Embryonic facial prominence (tissue), 1 donor: ENCODE data around the gene CLPX.
"Not testable (repeated sequence)": the region's sequence is repeated elsewhere in the genome, so short reads cannot be mapped to it uniquely, and the experiment has no call there.

ENCODE experiments used
- DNase-seq: peaks from one replicate; pipeline ENCODE4 v3.0.0-alpha.2; 2016; ENCODE audit errors: extremely low spot score

Gene CLPX

GRCh38 chr15:65206750-65207149 is 21.6 kb upstream of the CLPX start:
- DNase-seq, result no peak

DNA sequence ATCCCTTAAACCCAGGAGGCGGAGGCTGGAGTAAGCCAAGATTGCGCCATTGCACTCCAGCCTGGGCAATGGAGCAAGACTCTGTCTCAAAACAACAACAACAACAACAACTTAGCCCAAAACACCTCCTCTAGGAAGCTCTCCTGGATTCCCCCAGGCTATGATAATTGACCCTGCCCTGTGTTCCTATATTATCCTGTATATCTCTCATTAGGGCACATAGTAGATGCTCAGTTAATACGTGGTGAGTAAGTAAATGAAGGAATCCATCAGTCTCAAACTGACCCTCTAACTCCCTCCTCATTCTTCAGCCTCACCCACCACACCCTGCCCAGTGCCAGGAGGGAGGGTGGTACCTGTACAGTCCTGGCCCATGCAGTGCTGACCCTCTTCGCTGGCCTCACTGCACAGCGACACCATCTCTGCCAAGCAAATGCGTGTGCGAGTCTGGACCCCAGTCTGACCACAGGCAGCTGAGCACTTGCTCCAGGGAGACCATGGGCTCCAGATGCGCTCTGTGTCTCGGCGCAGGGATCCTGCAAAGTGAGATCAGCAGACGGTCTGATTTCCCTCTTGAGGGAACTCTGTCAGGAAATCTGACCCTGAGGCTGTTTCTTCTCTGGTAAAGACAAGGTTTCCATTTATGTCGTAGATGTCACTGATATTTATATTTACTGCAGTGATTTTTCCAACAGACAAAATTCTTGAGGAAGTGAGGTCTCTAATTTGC is 20.0 kb upstream of the CLPX start:
- no peak for DNase-seq

GRCh38 chr15:65204236-65204930 is 19.2 kb upstream of the CLPX start:
- no peak for DNase-seq

DNA sequence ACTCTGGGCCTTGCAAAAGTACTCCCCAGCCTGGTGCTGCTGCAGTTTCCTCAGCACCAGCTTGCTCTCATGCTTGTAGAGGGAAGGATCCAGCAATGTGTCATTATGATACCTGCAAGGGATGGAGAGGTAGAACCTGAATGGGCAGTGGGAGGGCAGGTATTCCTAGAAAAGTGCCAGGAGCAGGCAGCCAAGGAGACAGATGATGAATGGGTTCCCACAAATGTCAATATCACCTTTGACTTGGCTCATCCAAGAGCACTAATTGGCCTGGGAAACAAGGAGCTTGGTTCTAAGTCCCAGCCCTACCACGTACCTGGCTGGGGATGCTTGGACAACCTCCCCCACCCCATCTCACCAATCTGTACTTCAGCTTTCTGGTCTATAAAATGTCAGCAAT is 16.8 kb upstream of the CLPX start:
- DNase-seq, result no peak

- no peak for DNase-seq
Observed at GRCh38 chr15:65198571-65198970, 13.4 kb upstream of the CLPX start.

- DNase-seq, result no peak
Observed at GRCh38 chr15:65197337-65197645, 12.1 kb upstream of the CLPX start.

DNA sequence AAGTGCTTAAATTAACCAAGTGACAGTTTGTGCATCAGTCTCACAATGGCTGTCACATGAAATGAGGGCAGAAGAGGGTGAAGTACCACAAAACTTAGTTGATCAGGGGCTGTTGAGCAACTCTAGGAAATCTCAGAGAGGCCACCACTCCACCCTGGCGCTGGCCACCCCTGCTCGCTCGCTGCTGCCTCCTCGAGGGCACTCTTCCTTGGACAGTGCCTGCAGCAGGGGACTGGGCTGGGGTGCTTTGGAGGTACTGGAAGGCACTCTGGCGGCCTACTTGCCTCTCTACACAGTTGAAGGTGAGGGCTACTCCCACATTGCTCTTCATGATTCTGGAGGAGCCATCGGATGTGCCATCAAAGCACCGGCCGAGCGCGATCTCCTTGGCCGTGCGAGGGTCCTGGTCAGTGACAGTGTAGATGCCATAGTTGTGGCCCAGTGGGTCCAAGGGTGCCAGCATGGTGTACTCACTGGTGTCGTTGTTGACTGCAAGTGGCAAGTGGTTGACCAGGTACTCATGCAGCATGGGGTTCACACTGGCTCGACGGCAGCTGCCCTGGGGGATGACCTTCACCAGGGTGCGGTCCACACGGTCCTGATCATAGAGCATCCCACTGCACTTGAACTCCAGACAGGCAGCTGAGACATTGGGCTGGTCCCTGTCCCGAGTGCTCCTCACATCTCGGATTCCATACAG is 11.6 kb upstream of the CLPX start:
- no peak for DNase-seq

DNA sequence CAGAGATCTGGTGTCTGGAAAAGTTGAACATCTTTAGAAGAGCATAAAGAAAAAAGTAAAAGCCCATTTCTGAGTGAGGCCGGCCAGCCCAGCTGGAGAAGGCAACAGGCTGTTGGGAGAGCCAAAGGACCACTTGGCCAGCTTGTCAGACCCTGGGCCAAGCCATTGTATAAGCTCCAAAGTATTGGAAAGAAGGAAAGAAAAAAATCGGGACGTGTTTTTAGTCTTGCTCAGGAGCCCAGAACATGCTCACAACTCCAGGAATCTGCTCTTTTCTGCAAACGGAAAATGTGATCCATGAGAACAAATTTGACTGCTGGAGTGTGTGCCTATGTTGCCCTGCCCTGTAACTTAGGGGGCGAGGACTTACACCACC is 10.4 kb upstream of the CLPX start:
- DNase-seq, result no peak

GRCh38 chr15:65194826-65195547 is 9.8 kb upstream of the CLPX start:
- DNase-seq, result no peak

DNA sequence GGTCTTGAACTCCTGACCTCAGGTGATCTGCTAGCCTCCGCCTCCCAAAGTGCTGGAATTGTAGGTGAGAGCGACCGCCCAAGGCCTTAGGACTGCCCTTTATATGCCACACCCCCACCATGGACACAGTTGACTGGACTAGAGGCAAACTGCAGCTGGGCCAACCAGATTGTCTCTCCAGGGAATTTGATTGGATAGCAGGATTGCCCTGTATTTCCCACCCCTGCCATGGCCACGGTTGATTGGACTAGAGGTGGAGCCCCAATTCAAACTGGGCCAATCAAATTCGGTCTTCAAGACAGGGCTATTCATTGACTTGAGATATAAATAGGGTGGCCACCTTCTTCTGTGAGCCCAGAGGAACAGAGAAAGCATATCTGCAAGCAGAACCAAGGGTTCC is 6.9 kb upstream of the CLPX start:
- no peak for DNase-seq

- peak; percentile 11 for DNase-seq
Observed at GRCh38 chr15:65189102-65189740, 4.1 kb upstream of the CLPX start.

DNA sequence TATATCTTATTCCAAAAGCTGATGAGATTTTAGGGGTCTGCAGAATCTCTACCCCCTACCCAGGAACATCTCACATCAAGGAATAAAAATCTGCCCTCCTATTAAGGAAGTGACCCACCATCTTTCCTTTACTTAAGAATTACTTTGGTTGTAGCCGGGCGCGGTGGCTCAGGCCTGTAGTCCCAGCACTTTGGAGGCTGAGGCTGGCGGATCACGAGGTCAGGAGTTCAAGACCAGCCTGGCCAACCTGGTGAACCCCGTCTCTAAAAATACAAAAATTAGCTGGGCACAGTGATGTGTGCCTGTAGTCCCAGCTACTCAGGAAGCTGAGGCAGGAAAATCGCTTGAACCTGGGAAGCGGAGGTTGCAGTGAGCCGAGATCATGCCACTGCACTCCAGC is 3.3 kb upstream of the CLPX start:
- DNase-seq, result not testable (repeated sequence)

- DNase-seq, result no peak
Observed at GRCh38 chr15:65184305-65184867, 756 bp downstream of the CLPX start.

GRCh38 chr15:65183865-65184159 is 1.3 kb downstream of the CLPX start:
- DNase-seq, result no peak

DNA sequence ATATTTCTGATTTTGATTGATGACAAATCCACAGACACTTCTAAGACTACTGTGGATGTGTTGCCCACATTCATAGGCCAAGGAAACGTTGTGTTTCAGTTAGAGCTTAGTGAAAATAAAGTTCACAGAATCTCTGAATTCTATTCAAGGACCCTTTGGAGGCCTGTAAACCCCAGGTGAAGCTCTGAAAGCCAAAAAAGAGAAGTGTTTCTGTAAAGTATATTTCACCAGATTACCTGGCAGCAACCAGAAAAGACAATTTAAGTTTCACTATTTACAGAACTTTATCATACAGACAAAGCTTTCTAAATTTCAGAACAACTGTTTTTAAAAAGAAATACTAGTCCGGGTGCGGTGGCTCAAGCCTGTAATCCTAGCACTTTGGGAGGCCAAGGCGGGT is 2.6 kb downstream of the CLPX start:
- no peak for DNase-seq

- DNase-seq, result not testable (repeated sequence)
Observed at GRCh38 chr15:65181582-65182353, 3.4 kb downstream of the CLPX start.

DNA sequence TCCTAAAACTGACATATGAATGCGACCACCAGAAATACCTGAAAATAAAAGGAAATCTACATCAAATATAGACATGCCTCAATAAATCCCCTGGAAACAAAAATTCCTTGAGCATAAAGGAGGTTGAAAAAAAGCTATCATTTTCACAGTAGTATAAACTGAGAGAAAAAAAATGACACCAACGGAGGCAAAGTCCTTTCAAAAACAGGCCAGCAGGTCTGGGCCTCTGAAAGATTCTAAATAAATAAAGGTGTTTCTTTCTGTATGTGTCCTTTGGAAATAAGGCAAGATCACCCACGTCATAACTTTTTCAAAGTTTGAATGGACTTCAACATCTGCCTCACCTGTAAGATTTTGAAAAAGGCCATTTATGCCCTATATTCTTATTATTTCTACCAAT is 5.0 kb downstream of the CLPX start:
- no peak for DNase-seq

DNA sequence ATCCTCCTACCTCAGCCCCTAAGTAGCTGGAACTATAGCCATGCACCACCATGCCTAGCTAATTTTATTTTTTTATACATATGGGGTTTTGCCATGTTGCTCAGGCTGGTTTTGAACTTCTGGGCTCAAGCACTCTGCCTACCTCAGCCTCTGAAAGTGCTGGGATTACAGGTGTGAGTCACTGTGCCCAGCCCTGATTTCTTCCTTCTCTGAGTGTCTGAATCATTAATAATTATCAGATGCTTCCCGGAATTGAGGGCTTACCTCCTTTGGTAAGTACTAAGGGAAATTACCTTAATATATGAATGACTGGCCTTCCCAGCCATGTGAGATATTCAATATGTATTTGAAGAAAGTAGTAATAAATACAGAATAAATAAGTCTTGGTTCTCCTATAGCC is 7.2 kb downstream of the CLPX start:
- DNase-seq, result no peak

GRCh38 chr15:65176056-65176455 is 9.1 kb downstream of the CLPX start:
- DNase-seq, result peak; percentile 6

GRCh38 chr15:65175511-65175910 is 9.6 kb downstream of the CLPX start:
- DNase-seq, result no peak

- no peak for DNase-seq
Observed at GRCh38 chr15:65174509-65174908, 10.6 kb downstream of the CLPX start.
